Hair follicular keratinocyte (primary cell): ENCODE measurements around the gene PKP3. TPM values are rescaled to one million over a fixed set of nuclear protein-coding genes. Genes with fewer than 3 reads are reported as not detected.

Experiments
- total RNA-seq: library from RNA; depleted of rRNA; stranded (reverse); fragments of >200 nt; gene quantifications from 2 replicates; pipeline ENCODE4 v1.2.3, GENCODE V29; 2015

Gene PKP3, protein sequence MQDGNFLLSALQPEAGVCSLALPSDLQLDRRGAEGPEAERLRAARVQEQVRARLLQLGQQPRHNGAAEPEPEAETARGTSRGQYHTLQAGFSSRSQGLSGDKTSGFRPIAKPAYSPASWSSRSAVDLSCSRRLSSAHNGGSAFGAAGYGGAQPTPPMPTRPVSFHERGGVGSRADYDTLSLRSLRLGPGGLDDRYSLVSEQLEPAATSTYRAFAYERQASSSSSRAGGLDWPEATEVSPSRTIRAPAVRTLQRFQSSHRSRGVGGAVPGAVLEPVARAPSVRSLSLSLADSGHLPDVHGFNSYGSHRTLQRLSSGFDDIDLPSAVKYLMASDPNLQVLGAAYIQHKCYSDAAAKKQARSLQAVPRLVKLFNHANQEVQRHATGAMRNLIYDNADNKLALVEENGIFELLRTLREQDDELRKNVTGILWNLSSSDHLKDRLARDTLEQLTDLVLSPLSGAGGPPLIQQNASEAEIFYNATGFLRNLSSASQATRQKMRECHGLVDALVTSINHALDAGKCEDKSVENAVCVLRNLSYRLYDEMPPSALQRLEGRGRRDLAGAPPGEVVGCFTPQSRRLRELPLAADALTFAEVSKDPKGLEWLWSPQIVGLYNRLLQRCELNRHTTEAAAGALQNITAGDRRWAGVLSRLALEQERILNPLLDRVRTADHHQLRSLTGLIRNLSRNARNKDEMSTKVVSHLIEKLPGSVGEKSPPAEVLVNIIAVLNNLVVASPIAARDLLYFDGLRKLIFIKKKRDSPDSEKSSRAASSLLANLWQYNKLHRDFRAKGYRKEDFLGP
- 292 and 373 TPM in 2 replicates for total RNA-seq

DNA sequence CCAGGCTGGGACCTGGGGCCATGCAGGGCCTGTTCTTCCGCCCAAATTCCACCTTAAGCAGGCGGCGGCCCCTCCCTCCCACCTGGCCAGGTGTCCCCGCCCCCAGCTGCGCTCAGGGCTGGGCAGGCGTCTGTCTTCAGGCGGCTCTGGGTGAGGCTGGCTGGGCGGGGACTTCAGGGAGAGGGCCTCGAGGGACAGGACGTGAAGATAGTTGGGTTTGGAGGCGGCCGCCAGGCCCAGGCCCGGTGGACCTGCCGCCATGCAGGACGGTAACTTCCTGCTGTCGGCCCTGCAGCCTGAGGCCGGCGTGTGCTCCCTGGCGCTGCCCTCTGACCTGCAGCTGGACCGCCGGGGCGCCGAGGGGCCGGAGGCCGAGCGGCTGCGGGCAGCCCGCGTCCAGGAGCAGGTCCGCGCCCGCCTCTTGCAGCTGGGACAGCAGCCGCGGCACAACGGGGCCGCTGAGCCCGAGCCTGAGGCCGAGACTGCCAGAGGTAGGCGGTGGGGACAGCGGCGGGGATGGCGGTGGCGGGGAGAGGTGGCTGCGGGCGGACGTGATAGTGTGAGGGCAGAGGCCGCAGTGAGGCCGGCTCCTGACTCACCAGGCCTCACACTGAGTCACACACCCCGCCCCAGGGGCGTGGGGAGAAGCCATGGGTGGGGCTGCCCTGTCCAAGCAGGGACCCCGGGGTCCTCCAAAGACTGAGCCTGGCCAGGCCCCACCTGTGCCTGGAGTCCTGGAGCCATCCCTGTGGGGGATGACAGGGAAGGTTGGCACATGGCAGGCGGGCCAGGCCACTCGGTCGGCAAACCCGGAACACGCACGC, at the start of gene PKP3:
Gene PKP3 (plus strand): TSS at position 176 of the 824 bp plus-strand sequence. CDS start 84 bp downstream, at position 260.

DNA sequence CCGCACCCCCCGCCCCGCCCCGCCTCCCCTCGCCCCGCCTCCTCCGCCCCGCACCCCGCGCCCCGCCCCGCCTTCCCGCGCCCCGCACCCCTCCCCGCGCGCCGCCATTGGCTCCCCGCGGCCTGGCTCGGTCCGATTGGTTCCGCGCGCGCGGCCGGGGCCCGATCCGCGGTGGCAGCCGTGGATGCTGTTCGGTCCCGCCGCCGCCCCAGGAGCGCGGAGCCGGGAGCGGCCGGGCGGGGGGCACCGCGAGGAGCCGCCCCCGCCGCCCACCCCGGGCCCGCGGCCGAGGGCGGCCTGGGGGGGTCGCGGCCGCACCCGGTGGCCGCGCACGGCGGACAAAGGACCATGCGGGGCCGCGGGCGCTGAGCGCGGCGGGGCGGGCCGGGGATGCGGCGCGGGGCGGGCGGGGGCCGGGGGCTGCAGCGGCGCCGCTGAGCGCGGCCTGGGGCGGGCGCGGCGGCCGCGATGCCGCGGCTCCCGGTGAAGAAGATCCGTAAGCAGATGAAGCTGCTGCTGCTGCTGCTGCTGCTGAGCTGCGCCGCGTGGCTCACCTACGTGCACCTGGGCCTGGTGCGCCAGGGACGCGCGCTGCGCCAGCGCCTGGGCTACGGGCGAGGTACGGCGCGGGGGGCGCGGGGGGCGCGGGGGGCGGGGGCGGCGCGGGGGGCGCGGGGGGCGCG, 24.5 kb upstream of the PKP3 start, which contains the start of gene B4GALNT4:
Gene B4GALNT4 (plus strand): TSS at position 164 of the 683 bp plus-strand sequence. CDS start 305 bp downstream, at position 469.

DNA sequence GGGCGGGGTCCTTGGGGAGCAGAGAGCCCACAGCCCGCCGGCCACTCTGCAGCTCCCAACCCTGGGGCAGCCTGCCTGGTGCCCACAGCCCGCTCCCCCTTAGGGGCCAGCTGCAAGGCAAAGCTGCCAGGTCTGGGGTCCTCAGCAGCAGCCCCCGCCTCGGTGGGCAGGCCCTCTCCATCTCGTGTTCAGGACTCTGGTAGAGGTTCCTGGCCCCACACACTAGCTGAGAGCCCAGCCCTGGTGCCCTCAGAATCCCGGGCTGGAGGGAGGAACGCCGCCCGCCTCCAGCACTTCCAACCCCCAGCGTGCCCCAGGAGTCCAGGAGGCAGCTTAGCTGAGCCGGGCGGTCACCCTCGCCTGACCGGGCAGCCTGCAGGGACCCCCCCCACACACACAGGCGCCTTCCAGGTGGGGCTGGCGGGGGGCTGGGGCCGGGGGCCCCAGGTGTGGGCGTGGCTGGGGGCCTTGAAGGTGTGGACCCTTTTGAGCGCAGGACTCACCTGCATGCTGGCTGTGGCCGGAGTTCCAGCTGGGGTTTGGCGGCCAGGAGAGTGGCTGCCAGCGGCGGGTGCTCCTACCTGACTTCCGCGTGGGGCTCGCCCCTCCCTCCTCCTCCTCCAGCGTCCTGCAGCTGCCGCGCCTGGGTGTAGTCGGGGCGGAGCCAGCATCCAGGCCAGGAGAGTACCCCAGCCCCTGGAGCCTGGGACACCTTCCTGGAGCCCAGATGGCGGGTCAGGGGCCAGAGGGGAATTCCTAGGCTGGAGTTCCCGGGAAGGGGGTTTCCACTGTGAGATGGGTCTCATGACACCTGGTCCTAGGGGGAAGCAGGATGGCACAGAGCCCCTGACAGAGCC, 47.6 kb downstream of the PKP3 start, which contains the start of gene ANO9:
Gene ANO9 (minus strand): TSS at position 594 of the 857 bp plus-strand sequence. CDS start 85 bp downstream, at position 509.

GRCh38 chr11:449889-450808, 56.1 kb downstream of the PKP3 start, which contains the start of gene PTDSS2:
Gene PTDSS2, plus strand, starts transcription at chr11:450279. Its CDS starts 177 bp downstream, at chr11:450456.

Other genes with a start within 250 kb of the PKP3 start
- not detected in 2 replicates for gene SCGB1C1, start 201.1 kb upstream of the PKP3 start, total RNA-seq
- gene BET1L, start 186.8 kb upstream of the PKP3 start, total RNA-seq = 15.6 and 19.0 TPM in 2 replicates
- 112 and 137 TPM in 2 replicates for gene RIC8A, start 186.5 kb upstream of the PKP3 start, total RNA-seq
- 11.8 and 20.8 TPM in 2 replicates for gene SIRT3, start 157.9 kb upstream of the PKP3 start, total RNA-seq
- gene PSMD13, start 157.2 kb upstream of the PKP3 start, total RNA-seq = 153 and 187 TPM in 2 replicates
- not detected in 2 replicates for gene NLRP6, start 115.8 kb upstream of the PKP3 start, total RNA-seq
- gene PGGHG, start 105.1 kb upstream of the PKP3 start, total RNA-seq = 1.0 and 3.6 TPM in 2 replicates
- gene IFITM5, start 94.7 kb upstream of the PKP3 start, total RNA-seq = not detected in 2 replicates
- gene IFITM2, start 86.4 kb upstream of the PKP3 start, total RNA-seq = 16.7 and 23.8 TPM in 2 replicates
- gene IFITM1, start 80.2 kb upstream of the PKP3 start, total RNA-seq = 6.8 and 20.1 TPM in 2 replicates
- gene IFITM3, start 73.3 kb upstream of the PKP3 start, total RNA-seq = 41.5 and 86.0 TPM in 2 replicates
- 11.0 and 21.8 TPM in 2 replicates for gene B4GALNT4, start 24.7 kb upstream of the PKP3 start, total RNA-seq
- 5.9 and 7.8 TPM in 2 replicates for gene SIGIRR, start 20.8 kb downstream of the PKP3 start, total RNA-seq
- 9.5 and 19.5 TPM in 2 replicates for gene ANO9, start 47.8 kb downstream of the PKP3 start, total RNA-seq
- gene PTDSS2, start 56.1 kb downstream of the PKP3 start, total RNA-seq = 38.2 and 52.8 TPM in 2 replicates
- 322 and 445 TPM in 2 replicates for gene RNH1, start 113.0 kb downstream of the PKP3 start, total RNA-seq
- 116 and 135 TPM in 2 replicates for gene HRAS, start 141.4 kb downstream of the PKP3 start, total RNA-seq
- gene LRRC56, start 143.3 kb downstream of the PKP3 start, total RNA-seq = under 0.01 and 0.34 TPM in 2 replicates
- gene LMNTD2, start 166.5 kb downstream of the PKP3 start, total RNA-seq = 0.23 and 3.0 TPM in 2 replicates
- gene RASSF7, start 166.8 kb downstream of the PKP3 start, total RNA-seq = 47.2 and 60.8 TPM in 2 replicates
- 13.8 and 21.4 TPM in 2 replicates for gene PHRF1, start 182.3 kb downstream of the PKP3 start, total RNA-seq
- gene IRF7, start 221.7 kb downstream of the PKP3 start, total RNA-seq = 8.0 and 15.8 TPM in 2 replicates
- gene CDHR5, start 230.7 kb downstream of the PKP3 start, total RNA-seq = not detected in 2 replicates
- gene SCT, start 233.0 kb downstream of the PKP3 start, total RNA-seq = not detected in 2 replicates
- gene DRD4, start 243.1 kb downstream of the PKP3 start, total RNA-seq = not detected in 2 replicates